NCI-H2196 (cell line): Measurements from ENCODE around the gene SLC22A31.

ENCODE experiments used
- DNase-seq: peaks from one replicate; lab custom pipeline; 2025; ENCODE audit not compliant: unreplicated experiment; lab: John Stamatoyannopoulos, UW

SLC22A31 gene

GRCh38 chr16:89179656-89180315, 20.6 kb downstream of the SLC22A31 start:
- no peak for DNase-seq

DNA sequence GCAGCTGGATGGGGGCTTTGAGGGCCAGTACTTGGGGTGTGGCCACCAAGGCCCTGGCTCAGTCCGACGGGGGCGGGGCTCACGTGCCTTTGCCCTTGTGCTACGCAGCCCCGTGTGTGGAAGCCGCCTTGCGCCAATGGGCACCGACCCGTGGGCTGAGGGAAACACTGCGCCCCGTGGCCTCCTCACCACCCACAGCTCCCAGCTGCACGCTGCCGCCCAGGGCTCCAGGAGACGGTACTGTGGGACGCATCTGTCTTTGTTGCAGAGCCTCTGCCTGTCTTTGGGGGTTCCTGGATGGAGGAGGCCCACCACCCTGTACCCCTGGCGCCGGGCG, 21.2 kb downstream of the SLC22A31 start:
- DNase-seq: no peak

DNA sequence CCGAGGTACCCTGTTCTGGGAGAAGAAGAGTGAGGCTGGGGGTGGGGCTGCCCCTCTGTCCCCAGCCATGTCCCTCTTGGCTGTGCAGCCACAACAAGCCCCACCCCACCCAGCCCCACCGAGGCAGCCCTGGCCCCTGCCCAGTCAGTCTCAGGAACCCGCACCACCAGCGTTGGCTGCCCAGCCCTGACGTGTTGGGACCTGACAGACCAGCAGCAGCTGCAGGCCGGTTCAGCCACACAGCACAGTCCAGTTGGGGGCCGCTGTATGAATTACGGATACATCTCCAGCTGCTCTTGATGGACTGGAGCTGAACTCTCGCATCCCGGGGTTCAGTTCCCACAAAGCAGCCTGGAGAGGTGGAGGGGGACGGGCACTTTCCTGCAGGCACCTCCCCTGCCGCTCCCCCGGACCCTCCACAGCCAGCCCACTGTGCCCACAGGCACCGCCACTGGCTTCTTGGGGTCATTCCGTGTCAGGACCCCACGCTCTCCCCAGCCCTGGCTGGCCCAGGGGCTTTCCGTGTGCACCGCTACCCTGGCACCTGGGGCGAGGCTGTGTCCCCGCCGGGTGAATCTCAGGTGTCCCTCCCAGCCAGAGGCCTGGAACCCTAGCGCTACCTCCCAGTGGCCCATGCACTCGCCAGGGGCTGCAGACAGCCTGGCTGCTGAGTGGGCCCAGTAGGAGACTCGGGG, 21.7 kb downstream of the SLC22A31 start:
- DNase-seq: no peak

- no peak for DNase-seq
These were observed 22.8 kb downstream of the SLC22A31 start for GRCh38 chr16:89177501-89177900.

DNA sequence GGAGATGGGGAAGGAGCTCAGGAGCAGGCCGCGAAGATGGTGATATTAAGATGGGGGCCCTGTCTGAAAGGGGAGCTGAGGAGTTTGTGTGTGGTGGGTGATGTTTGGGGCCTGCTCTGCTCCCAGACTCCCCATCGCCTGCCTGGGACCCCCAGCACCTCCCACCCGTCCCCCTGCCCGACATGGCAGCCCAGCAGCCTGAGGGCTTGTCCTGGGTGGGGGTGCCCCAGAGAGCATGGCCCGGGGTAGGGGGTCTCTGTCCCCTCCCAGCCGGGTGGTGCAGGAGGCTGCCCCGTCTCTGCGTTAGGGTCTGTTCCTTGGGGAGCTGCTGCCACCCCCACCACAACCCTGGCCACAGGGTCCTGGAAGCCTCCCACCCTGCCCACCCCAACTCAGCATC, 23.6 kb downstream of the SLC22A31 start:
- DNase-seq: no peak

DNA sequence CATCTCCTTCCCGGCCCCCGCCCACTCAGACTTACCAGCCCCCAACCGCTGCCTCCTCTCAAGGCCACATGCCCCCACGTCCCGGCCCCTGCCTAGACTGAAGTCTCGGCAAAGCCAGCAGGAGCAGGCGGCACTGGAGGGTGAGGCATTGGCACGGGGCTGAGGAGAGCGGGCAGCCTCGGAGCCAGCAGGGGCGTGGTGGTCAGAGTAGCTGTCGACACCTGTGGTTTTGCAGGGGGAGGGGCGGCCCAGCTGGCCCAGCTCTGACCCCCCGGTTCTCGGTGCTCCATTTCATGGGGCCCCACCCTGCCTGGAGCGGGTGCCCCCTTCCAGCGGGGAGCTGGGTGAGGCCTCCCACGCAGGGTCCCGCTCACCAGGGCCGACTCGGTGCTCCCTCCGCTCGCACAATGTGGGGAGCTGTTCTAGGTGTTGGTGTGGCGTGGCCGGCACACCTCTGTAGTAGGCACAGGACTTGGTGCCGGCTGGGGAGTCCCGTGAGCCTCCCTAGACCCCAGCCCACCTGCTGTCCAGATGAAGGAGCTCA, 24.1 kb downstream of the SLC22A31 start:
- DNase-seq: no peak

DNA sequence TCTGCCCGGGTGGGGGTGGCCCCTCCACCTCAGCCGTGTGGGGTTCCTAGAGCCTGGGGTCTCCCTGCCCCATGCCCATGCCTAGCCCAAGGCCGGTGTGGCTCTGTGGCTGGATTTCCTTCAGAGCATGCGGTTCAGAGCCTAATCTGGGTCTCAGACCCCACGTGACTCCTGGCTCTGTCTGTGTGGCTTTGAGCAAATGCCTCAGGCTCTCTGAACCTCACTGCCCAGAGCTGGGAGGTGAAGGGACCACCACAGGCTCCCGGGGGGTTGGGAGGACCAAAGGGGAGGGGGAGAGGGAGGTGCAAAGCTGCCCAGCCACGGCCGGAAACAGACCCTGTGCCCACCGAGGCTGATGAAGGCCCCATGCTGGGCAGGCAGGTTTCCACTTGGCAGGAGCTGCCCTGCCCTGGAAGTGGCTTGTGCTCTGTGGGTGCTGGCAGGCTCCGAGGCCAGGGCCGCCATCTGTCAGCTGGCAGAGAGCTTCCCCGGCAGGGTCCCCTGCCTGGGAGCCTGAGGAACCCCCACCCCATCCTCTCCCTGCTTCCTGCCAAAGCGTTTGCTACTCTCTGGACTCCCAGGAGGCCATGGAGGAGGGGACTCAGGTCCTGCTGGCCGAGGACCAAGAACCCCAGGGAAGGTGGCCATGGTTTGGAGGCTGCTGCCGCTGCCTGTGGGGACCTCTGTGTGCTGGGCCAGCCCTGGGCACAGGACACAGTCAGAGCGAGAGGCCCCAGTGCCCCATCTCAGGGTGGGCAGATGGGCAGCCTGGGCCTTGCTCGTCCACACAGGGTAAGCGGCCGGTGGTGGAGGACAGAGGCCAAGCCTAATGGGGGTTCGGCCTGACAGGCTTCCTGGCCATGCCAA, 24.8 kb downstream of the SLC22A31 start:
- no peak for DNase-seq

DNA sequence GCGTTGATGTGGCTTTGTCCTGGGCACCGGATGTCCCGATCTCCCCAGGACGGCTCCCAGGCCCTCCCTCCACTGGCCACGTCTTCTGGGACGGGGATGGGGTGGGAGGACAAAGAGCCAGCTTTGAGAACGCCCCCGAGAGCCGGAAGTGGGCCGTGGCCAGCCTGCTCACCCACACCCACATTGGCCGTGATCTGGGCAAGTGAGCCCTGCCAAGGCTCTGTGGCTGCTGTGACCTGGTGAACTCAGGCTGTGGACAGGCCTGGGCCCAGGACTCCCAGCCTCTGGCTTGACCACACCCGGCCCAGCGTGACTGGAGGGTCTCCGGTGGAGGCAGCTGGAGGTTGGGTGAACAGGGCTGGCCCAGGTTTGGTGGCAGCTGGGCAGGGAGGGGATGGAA, 25.5 kb downstream of the SLC22A31 start:
- DNase-seq: no peak

- no peak for DNase-seq
These were observed 26.1 kb downstream of the SLC22A31 start for GRCh38 chr16:89174055-89174827.

DNA sequence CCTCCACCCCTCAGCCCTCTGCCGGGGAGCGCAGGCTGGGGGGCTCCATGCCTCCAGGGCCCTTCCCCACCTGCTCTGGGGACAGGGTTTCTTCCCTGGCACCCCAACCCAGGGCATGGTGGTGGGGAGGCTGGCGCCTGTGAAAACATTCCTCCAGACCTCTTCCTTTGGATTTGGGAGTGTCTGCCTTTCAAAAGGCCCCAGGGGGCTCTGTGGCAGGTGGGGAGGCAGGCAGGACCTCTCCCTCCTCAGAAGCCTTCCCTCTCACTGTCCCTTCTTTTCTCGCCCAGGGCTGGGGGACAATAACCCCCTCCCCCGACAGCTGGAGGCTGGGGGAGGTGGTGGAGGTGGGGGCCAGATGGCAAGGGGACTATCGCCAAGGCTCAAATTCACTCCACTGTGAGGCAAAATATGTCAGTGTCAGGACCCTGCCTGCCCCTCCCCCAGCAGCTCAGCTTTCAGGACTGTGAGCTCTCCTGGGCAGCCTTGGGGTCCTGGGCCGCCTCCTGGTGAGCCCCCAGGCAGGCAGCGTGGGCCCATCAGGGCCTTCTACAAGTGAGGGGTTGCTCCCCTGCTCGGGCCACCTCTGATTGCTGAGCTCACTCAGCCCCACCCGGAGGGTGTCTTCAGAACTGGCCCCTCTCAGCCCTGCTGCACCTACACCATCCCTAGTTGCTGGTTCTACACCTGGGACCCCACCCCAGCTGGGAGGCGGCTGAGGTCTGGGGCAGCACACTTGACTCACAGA, 27.0 kb downstream of the SLC22A31 start:
- DNase-seq: no peak

GRCh38 chr16:89172528-89173173, 27.7 kb downstream of the SLC22A31 start:
- DNase-seq: no peak

- DNase-seq: no peak
These were observed 28.2 kb downstream of the SLC22A31 start for GRCh38 chr16:89172171-89172527.

GRCh38 chr16:89171216-89172170, 28.8 kb downstream of the SLC22A31 start, which contains the start of gene CDH15:
Gene CDH15, plus strand, starts transcription at chr16:89171748. Its CDS starts 84 bp downstream, at chr16:89171832.
- peak; percentile 87 for DNase-seq

- peak; percentile 66 for DNase-seq
These were observed 29.8 kb downstream of the SLC22A31 start for GRCh38 chr16:89170346-89171215.

DNA sequence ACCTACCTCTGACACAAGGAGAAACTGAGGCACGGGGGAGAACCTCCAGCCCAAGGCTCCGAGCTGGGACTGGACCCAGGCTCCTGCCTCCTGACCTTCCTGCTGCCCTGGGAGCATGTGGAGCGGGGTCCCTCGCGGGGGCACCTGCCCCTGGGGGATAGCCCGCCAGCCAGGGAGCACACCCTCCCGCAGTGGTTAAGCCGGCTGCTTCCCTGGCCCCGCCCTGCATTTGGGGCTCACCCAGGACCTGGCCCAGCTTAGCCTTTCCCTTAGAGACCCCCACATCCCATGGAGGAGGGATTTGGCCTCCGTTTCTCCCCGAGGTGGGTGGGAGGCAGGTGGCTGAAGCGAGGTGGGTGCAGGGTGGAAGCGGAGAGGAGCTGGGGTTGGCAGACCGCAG, 30.6 kb downstream of the SLC22A31 start:
- no peak for DNase-seq

DNA sequence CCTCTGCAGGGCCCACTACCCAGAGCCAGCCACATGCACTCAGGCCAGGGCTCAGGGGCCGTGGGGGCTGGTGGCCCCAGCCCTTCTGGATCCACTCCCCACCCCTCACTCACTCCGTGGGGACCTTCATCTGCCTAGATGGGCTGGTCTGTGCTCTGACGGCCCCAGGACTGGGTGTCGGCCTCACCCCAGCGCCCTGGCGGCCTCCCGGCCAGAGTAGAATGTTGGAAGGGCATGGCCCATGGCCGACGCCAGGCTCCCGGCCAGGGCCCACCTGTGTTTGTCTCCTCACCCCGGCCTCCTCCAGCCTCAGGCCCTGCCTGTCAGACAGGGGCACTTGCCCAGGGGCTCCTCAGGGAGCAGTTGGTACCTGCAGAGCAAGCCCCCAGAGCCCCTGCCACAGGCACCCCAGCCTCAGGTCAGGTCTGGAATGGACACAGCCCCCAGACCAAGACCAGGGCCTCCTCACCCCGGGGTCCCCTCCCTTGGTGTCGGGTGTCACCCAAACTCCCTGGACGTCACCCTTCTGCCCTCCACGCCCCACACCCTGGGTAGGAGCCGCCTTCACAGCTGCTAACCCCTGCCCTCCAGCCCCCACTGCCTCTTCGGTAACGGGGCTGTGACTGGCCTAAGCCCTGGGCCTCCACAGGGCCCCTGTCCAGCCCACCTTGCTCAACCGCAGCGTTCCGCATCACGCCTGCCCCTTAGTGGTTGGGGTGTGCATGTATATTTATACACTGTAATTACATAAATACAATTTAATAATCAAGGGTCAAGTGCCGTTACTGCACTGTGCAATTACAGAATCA, 31.8 kb downstream of the SLC22A31 start:
- no peak for DNase-seq

- DNase-seq: peak; percentile 67
These were observed 32.9 kb downstream of the SLC22A31 start for GRCh38 chr16:89167425-89167941.
